ENCODE measurements around the gene HLA-DOA.

The HLA-DOA gene

DNA sequence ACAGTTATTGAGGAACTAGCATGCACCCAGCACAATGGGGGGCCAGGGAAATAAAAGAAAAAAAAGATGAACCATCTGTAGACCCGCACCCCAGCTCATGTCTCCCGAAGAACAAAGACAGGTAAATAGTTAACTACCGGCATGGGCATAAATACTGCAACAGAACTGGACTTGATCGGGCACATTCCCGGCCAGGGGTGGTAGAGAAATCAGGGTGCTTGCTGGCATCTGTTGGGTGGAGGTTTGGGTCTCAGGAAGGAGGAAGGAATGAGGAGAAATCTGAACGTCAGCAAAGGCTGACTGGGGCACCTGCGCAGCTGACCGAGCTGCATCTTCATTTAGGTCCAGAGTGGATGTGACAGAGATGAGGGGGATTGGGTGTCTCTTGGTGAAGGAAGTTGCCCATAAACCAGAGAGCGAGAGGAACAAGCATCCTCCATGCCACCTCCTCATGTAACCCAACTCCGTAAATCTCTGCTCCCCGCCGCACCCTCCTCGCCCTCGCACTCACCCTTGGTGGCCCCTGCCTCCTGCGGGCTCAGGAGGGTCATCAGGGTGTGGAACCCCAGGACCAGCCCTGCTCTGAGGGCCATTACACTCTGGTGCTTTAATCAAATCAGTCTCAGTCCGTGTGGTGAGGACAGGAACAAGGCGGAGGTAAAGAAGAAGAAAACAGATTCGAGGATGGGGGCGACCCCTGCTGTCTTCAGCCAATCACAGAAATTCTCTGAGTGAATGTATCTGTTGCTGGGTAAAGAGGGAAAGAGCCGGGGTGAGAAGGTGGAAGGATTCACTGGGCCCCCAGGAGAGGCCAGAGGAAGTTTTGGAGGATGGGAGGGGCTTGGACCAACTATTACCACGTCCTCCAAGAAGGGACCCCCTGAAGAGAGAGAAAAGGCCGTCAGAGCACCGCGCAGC lies at the start of gene HLA-DOA:
Gene HLA-DOA, minus strand, starts transcription at position 648 of the 918 bp plus-strand sequence.
- H3K4me3 Mint-ChIP-seq: peak within 1 kb of the TSS; percentile 94
- no peaks in the 10 kb centered on the region for H3K9me3 Mint-ChIP-seq (ENCODE audit: low read depth)
- H3K36me3 Mint-ChIP-seq: no peaks in the 10 kb centered on the region
- peak within 1 kb of the TSS; percentile 89 for H3K27ac Mint-ChIP-seq
- H3K4me1 Mint-ChIP-seq (ENCODE audit: low read depth): peaks cover 28% of the 10 kb centered on the region
- no peaks in the 10 kb centered on the region for H3K27me3 Mint-ChIP-seq

DNA sequence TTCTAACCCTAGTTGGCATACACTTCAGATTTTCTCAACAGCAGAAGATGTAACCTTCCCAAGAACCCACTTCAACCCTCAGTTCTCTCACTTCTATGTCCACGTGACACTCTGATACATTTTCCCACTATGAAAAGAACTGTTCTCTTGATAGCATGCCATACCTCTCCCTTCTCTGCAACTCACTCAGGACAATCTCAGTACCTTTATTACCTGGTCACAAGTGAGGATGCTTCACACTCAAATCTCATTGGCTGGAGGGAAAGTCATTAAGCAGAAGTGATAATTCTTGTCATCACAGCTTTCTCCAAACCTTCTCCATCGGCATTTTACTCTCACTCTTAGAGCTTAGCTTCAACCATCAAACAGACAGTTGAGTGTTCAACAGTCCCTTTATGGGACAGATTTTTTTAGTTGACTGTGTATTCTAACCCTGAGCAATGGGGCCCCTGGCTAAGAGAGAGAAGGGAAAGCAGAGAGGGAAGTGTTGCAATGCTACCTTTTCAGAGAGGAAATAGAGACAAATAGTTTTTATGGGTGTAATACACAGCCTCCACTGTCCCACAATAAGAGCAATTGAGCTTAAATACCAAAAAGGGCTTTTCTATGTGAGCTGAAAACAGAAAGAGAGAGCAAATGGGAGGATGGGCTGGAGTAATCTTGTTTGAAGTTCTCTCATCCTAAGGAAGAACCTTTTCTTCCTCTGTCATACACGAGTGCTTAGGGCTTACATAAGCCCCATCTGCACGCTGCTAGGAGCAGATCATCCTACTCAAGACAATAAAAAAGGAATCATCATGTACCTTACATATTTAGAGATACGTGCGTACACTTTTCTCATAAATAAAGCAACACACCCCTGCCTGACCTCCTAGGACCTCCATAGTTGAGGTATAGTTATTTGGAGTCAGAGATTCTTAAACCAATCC lies 48.1 kb upstream of the HLA-DOA start:
- H3K4me3 Mint-ChIP-seq: no peak overlapping the region
- H3K27ac Mint-ChIP-seq: no peak overlapping the region
- peaks cover 3% of the 10 kb centered on the region for H3K36me3 Mint-ChIP-seq
- no peaks in the 10 kb centered on the region for H3K4me1 Mint-ChIP-seq (ENCODE audit: low read depth)
- H3K27me3 Mint-ChIP-seq: peaks cover 4% of the 10 kb centered on the region
- no peaks in the 10 kb centered on the region for H3K9me3 Mint-ChIP-seq (ENCODE audit: low read depth)

GRCh38 chr6:33053230-33053629 lies 43.8 kb upstream of the HLA-DOA start:
- Mint-ChIP-seq H3K36me3 (peaks cover 3% of the 10 kb centered on the region), H3K27me3 (peaks cover 14% of the 10 kb centered on the region), H3K9me3 (ENCODE audit: low read depth) (no peaks in the 10 kb centered on the region), H3K4me1 (ENCODE audit: low read depth) (no peaks in the 10 kb centered on the region), H3K27ac (no peak overlapping the region), H3K4me3 (no peak overlapping the region)

- Mint-ChIP-seq H3K4me3 (no peak overlapping the region), H3K27me3 (peaks cover 13% of the 10 kb centered on the region), H3K4me1 (ENCODE audit: low read depth) (no peaks in the 10 kb centered on the region), H3K36me3 (peaks cover 3% of the 10 kb centered on the region), H3K27ac (no peak overlapping the region), H3K9me3 (ENCODE audit: low read depth) (no peaks in the 10 kb centered on the region)
Measured at GRCh38 chr6:33052627-33053026, 43.2 kb upstream of the HLA-DOA start.

DNA sequence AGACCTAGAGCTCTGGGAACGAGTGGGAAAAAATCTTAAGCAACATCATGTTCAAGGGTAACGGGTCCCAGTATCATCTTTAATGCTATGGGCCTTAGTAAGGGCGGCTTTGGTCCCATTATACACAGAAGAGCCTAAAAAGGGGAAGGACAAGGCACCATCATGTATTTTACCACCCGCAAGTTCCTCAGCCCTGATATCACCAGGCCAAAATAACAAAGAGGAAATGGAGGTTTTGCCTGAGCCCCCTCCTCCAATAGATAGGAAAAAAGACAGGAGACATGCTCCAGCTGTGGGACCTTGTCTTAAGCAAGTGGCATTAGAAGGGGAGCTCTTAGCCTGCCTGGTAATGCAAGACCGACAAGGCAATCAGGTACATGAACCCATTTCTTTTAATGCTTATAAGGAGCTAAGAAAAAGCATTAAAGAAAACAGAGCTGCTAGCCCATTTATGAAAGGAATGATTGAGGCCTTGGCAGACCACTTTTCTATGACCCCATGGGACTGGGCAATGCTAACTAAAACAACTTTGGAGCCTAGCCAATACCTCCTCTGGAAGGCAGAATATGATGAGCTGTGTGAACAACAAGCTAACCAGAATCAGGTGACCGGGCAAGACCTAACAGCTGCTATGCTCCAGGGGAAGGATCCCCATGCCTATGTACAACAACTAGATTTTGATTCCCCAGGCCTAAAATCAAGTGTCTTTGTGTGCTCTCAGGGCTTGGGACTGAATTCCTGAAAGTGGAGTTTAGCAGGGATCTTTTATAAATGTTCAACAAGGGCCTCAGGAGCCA lies 40.8 kb upstream of the HLA-DOA start:
- Mint-ChIP-seq H3K36me3 (peaks cover 4% of the 10 kb centered on the region), H3K27ac (no peak overlapping the region), H3K4me3 (no peak overlapping the region), H3K27me3 (peaks cover 18% of the 10 kb centered on the region), H3K9me3 (ENCODE audit: low read depth) (no peaks in the 10 kb centered on the region), H3K4me1 (ENCODE audit: low read depth) (no peaks in the 10 kb centered on the region)

- H3K27ac Mint-ChIP-seq: no peak overlapping the region
- H3K36me3 Mint-ChIP-seq: peaks cover 6% of the 10 kb centered on the region
- no peaks in the 10 kb centered on the region for H3K4me1 Mint-ChIP-seq (ENCODE audit: low read depth)
- H3K27me3 Mint-ChIP-seq: peaks cover 18% of the 10 kb centered on the region
- H3K9me3 Mint-ChIP-seq (ENCODE audit: low read depth): no peaks in the 10 kb centered on the region
- H3K4me3 Mint-ChIP-seq: no peak overlapping the region
Measured at GRCh38 chr6:33049323-33050013, 40.1 kb upstream of the HLA-DOA start.

GRCh38 chr6:33040157-33040556 lies 30.8 kb upstream of the HLA-DOA start:
- no peak overlapping the region for H3K4me3 Mint-ChIP-seq
- H3K4me1 Mint-ChIP-seq (ENCODE audit: low read depth): no peaks in the 10 kb centered on the region
- H3K9me3 Mint-ChIP-seq (ENCODE audit: low read depth): peaks cover 7% of the 10 kb centered on the region
- H3K27ac Mint-ChIP-seq: no peak overlapping the region
- peaks cover 7% of the 10 kb centered on the region for H3K27me3 Mint-ChIP-seq
- H3K36me3 Mint-ChIP-seq: peaks cover 4% of the 10 kb centered on the region

- Mint-ChIP-seq H3K4me3 (no peak overlapping the region), H3K4me1 (ENCODE audit: low read depth) (no peaks in the 10 kb centered on the region), H3K27me3 (peaks cover 9% of the 10 kb centered on the region), H3K27ac (no peak overlapping the region), H3K36me3 (peaks cover 5% of the 10 kb centered on the region), H3K9me3 (ENCODE audit: low read depth) (peaks cover 15% of the 10 kb centered on the region)
Measured at GRCh38 chr6:33036535-33036934, 27.1 kb upstream of the HLA-DOA start.

- peaks cover 15% of the 10 kb centered on the region for H3K9me3 Mint-ChIP-seq (ENCODE audit: low read depth)
- no peak overlapping the region for H3K4me3 Mint-ChIP-seq
- no peaks in the 10 kb centered on the region for H3K4me1 Mint-ChIP-seq (ENCODE audit: low read depth)
- H3K36me3 Mint-ChIP-seq: peaks cover 5% of the 10 kb centered on the region
- H3K27ac Mint-ChIP-seq: no peak overlapping the region
- H3K27me3 Mint-ChIP-seq: peaks cover 9% of the 10 kb centered on the region
Measured at GRCh38 chr6:33034554-33034953, 25.2 kb upstream of the HLA-DOA start.

DNA sequence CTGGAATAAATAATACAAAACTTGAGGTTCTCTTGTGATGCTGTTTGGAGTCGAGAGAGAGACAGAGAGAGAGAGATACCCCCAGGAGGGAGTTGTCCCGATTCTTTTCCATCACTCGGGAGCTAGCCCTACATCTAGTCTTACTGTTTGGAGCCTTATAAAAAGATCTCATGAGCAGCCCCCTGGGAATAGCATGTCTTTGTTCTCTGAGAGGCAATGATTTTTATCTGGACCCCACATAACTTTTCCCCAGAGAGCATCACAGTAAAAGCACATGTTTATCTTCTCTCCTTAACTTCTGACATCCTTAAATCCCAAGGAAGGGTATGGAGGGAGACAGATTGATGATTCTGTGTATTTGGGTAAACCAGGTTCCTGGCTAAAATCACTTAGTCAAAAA lies 20.9 kb upstream of the HLA-DOA start:
- H3K27me3 Mint-ChIP-seq: peaks cover 8% of the 10 kb centered on the region
- peaks cover 2% of the 10 kb centered on the region for H3K4me1 Mint-ChIP-seq (ENCODE audit: low read depth)
- H3K9me3 Mint-ChIP-seq (ENCODE audit: low read depth): peaks cover 9% of the 10 kb centered on the region
- peaks cover 3% of the 10 kb centered on the region for H3K36me3 Mint-ChIP-seq
- H3K4me3 Mint-ChIP-seq: no peak overlapping the region
- no peak overlapping the region for H3K27ac Mint-ChIP-seq

DNA sequence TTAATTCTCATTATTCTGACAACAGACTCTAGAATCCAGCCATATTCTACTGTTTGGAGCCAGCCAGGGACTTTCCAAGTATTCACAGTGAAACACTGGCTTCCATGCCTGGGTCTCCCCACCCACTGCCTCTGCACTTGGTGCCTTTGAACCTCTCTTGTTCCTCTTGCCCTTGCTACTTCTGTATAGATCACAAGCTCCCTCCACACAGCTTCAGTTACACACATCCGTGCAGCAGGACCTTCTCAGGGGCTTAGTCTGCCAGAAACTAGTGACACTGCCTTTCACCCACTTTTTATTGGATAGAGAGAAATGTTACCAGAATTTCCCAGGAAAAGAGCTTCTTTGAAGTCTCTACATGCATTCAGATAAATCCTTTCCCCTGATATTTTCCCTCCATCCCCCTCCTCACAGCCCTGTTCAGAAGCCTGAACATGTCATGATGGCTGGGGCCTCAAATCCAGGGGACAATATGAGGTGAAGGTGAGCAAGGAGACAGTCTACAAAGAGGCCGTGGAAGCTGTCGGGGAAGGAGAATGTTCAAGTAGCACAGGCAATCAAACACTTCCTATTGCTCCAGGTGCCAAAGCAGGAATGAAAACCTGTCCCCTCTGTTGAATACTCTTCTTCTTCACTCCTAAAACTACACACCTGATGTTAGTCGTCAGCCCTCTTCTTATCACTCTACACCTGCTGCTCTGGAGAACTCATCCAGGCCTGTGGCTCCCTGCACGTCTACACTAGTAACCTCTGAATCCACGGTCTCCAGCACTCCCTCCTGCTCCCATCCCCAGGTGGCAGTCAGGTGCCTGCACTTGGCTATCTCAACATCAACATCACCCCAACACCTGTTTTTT lies 20.2 kb upstream of the HLA-DOA start:
- H3K4me1 Mint-ChIP-seq (ENCODE audit: low read depth): peaks cover 2% of the 10 kb centered on the region

DNA sequence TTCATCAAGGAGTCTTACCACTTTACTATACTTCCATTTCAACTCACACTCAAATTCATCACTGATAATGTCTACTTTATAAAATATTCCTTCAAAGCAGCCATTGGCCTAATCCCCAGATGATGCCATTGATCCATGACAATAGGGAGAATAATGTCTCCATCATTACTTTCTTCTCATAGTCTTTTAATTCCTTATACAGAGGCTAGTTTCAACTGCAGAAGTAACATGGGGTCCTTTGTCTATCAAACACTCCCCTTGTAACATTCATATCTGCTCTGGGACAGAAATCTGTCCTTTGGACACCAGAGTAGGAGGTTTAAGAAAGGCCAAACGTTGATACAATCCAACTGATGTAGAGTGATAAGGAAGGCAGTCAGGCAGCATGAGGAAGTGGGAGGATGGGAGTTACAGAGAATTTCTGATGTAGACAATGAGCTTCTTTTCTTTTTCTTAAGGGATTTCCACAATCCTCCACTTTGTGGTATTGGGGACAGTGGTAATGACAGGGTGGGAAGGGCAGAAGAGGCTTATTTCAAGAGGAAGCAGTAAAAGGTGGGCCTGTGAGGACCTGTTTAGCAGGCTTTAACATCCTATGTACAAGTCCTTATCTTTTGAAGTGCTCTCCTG lies 18.9 kb upstream of the HLA-DOA start:
- H3K27me3 Mint-ChIP-seq: no peaks in the 10 kb centered on the region
- no peak overlapping the region for H3K27ac Mint-ChIP-seq
- H3K9me3 Mint-ChIP-seq (ENCODE audit: low read depth): no peaks in the 10 kb centered on the region
- H3K36me3 Mint-ChIP-seq: no peaks in the 10 kb centered on the region
- peaks cover 2% of the 10 kb centered on the region for H3K4me1 Mint-ChIP-seq (ENCODE audit: low read depth)
- H3K4me3 Mint-ChIP-seq: no peak overlapping the region

More for the DNA sequence above, 20.2 kb upstream of the HLA-DOA start:
- Mint-ChIP-seq H3K36me3 (no peaks in the 10 kb centered on the region), H3K4me3 (no peak overlapping the region), H3K27me3 (peaks cover 3% of the 10 kb centered on the region), H3K9me3 (ENCODE audit: low read depth) (peaks cover 2% of the 10 kb centered on the region), H3K27ac (no peak overlapping the region)

DNA sequence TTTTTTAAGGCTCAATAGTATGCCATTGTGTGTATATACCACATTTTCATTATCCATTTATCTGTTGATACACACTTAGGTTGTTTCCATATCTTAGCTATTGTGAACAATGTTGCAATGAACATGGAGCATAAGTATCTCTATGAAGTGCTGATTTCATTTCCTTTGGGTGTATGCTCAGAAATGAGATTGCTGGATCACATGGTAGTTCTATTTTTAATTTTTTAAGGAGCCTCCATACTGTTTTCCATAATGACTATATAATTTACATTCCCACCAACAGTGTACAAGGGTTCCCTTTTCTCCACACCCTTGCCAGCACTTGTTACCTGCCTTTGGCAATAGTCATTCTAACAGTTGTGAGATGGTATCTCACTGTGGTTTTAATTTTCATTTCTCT lies 15.1 kb upstream of the HLA-DOA start:
- Mint-ChIP-seq H3K27me3 (no peaks in the 10 kb centered on the region), H3K4me3 (no peak overlapping the region), H3K27ac (no peak overlapping the region)

More for the DNA sequence above, 15.1 kb upstream of the HLA-DOA start:
- peaks cover 2% of the 10 kb centered on the region for H3K4me1 Mint-ChIP-seq (ENCODE audit: low read depth)
- H3K36me3 Mint-ChIP-seq: no peaks in the 10 kb centered on the region
- no peaks in the 10 kb centered on the region for H3K9me3 Mint-ChIP-seq (ENCODE audit: low read depth)
